GM12865 (cell line): Measurements from ENCODE around the gene PRMT3.
A peak's percentile ranks its signal among the peaks of the same experiment; 100 is the strongest.
"Not testable (repeated sequence)": the region's sequence is repeated elsewhere in the genome, so short reads cannot be mapped to it uniquely, and the experiment has no call there.

ENCODE experiments used
- DNase-seq: peaks from one replicate; pipeline ENCODE4 v3.0.0; 2010; ENCODE audit warnings: low read depth
- H3K4me3 ChIP-seq: 2 replicates; pipeline ENCODE4 v1.5.1; 2011; ENCODE audit warnings: mild to moderate bottlenecking, low read depth, low read length, control low read depth
- CTCF ChIP-seq: IDR thresholded peaks from 2 replicates; pipeline ENCODE4 v1.5.1; 2011; ENCODE audit warnings: low read length, control low read depth, low read depth, inconsistent platforms; ENCODE audit not compliant: insufficient read depth; ENCODE audit errors: missing control alignments

The PRMT3 gene

GRCh38 chr11:20467487-20468185 lies 80.1 kb downstream of the PRMT3 start:
- H3K4me3 ChIP-seq: no peak overlapping the region
- DNase-seq: no peak
- TF ChIP-seq CTCF: no peak

- DNase-seq: no peak
- no peak for TF ChIP-seq CTCF
Observed at GRCh38 chr11:20470348-20470747, 82.8 kb downstream of the PRMT3 start.

GRCh38 chr11:20471929-20472328 lies 84.4 kb downstream of the PRMT3 start:
- H3K4me3 ChIP-seq, DNase-seq: not testable (repeated sequence)

More at GRCh38 chr11:20470348-20470747, 82.8 kb downstream of the PRMT3 start:
- H3K4me3 ChIP-seq: no peak overlapping the region

GRCh38 chr11:20474176-20474881 lies 86.8 kb downstream of the PRMT3 start:
- H3K4me3 ChIP-seq: no peak overlapping the region
- no peak for TF ChIP-seq CTCF
- no peak for DNase-seq

- DNase-seq: peak; percentile 8
- no peak overlapping the region for H3K4me3 ChIP-seq
- TF ChIP-seq CTCF: no peak
Observed at GRCh38 chr11:20474882-20475517, 87.5 kb downstream of the PRMT3 start.

- no peak overlapping the region for H3K4me3 ChIP-seq
- no peak for TF ChIP-seq CTCF
- no peak for DNase-seq
Observed at GRCh38 chr11:20477418-20478090, 90.0 kb downstream of the PRMT3 start.

- DNase-seq: no peak
- no peak for TF ChIP-seq CTCF
- no peak overlapping the region for H3K4me3 ChIP-seq
Observed at GRCh38 chr11:20479513-20479912, 92.0 kb downstream of the PRMT3 start.
